Fibroblast of mammary gland (primary cell): ENCODE data around the gene LYRM2.

ENCODE experiments used
- DNase-seq: peaks from one replicate; pipeline ENCODE4 v3.0.0-alpha.2; 2010; ENCODE audit warnings: low read depth
- H3K4me3 ChIP-seq: 2 replicates; pipeline ENCODE4 v1.5.1; 2011; ENCODE audit warnings: low read depth, mild to moderate bottlenecking, low read length, moderate library complexity; ENCODE audit not compliant: control insufficient read depth
- TF ChIP-seq, protein P1 (sequence below): conservative IDR thresholded peaks from 2 replicates; pipeline ENCODE4 v1.5.1; 2011; ENCODE audit warnings: low read depth, low read length, inconsistent platforms; ENCODE audit not compliant: control insufficient read depth, insufficient read depth

LYRM2 gene

DNA sequence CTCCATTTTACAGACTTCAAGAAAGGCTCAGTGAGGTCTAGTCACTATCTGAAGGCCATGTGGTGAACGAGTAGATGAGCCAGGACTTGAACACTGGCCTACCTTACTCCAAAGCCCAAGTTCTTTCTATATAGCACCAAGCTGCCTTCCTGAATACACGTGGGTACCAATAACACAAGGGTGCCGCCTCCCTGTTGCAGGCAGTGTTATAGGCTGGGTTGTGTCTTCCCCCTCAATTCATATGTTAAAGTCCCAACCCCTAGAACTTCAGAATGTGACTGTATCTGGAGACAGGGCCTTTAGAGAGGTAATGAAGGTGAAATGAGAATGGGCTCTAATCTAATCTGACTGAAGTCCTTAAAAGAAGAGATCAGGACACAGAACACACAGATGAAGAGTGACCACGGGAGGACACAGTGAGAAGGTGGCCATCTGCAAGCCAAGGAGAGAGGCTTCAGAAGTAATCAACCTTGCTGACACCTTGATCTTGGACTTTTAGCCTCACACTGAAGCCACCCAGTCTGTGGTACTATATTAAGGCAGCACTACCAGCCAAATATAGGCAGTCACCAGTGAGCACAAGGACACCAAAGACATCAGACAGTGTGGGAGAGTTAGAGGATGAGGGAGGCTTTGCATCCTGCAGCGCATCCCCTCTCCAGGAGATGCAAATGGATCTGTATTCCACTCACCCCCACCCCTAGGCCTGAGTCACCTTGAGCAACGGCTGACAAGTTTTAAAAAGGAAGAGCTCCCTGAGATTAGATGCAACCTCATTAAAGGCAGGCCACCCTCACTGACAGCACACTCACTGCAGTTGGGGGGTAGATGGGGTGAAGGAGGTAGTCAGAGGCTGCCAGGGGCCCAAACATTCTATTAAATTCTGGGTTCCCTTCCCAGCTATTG lies 40.9 kb upstream of the LYRM2 start:
- H3K4me3 ChIP-seq: no peak overlapping the region
- DNase-seq: no peak
- TF ChIP-seq, protein P1, sequence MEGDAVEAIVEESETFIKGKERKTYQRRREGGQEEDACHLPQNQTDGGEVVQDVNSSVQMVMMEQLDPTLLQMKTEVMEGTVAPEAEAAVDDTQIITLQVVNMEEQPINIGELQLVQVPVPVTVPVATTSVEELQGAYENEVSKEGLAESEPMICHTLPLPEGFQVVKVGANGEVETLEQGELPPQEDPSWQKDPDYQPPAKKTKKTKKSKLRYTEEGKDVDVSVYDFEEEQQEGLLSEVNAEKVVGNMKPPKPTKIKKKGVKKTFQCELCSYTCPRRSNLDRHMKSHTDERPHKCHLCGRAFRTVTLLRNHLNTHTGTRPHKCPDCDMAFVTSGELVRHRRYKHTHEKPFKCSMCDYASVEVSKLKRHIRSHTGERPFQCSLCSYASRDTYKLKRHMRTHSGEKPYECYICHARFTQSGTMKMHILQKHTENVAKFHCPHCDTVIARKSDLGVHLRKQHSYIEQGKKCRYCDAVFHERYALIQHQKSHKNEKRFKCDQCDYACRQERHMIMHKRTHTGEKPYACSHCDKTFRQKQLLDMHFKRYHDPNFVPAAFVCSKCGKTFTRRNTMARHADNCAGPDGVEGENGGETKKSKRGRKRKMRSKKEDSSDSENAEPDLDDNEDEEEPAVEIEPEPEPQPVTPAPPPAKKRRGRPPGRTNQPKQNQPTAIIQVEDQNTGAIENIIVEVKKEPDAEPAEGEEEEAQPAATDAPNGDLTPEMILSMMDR: no peak

DNA sequence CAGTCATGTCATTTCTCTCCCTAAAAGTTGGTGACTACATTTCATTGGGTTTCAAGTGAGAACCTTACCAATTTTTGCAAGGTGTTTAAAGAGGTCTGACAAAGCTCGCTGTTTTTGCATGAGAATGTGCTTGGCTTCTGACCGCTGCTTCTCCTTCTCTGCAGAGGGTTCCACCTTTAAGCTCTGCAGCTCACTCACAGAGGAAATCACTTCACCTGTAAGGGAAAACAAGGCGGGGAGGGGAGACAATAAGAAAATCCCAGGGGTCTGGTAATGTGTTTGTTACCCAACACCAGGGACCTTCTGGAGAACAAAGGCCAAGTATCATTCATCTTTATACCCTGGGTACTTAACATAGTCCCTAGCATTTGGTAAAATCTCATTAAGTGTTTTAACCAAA lies 40.0 kb upstream of the LYRM2 start:
- TF ChIP-seq, protein P1: no peak
- no peak for DNase-seq
- no peak overlapping the region for H3K4me3 ChIP-seq

DNA sequence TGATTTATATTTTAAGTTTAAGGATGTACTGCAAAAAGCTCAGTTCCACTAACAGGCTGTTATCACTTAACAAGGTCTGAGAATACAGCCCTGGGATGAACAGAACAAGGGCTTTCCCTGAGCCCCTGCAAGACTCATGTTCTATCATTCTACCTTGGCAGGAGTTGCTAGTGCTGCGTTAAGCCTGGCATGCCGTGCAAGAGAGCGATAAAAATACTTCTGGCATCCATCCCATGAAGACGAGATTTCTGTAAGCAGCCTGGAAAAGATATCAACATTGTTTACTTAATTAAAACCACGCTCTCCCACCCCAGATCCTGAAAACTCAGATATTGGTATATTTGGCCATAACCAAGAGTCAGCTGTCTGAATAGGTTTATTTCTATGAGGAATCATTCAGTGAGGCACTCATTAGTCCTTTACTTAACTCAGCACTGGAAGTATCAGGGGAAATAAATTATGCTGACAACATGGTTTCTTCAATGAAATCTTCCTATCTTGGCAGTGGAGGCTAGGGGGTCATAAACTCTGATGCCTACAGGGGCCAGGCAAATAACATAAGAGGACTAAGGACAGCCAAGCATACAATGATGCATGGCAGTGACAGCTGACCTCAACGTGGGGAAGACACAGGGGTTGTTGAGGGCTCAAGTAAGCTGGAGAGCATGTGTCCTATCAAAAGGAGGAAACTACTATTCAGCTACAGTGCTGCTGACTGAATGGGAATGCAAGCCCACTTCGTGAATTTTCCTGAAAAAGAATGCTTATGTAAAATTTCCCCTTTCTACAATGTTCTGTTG lies 37.6 kb upstream of the LYRM2 start:
- TF ChIP-seq, protein P1: no peak
- no peak overlapping the region for H3K4me3 ChIP-seq
- DNase-seq: peak; percentile 16

DNA sequence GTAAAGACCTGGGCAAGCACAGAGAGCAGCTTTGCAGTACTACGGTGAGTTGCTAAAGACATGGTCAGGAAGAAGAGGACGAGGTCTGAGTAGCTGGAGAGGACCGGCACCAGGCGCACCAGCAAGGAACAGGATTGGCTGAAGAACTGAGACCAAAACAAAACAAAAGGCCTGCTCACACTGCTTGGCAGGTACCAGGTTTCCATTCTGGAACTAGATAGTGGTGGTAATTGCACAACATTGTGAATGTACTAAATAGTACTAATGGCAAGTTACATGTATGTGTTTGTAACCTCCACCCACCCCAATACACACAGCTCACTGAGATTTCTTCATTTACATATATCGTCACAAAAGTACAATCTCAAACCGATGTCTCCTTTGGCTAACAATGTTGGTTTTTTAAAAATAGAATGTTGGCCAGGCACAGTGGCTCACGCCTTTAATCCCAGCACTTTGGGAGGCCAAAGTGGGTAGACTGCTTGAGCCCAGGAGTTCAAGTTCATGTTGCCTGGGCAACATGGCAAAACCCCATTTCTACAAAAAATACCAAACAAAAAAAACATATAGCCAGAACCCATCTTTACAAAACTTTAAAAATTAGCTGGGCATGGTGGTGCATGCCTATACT lies 32.5 kb upstream of the LYRM2 start:
- TF ChIP-seq, protein P1: no peak
- no peak for DNase-seq
- H3K4me3 ChIP-seq: no peak overlapping the region

DNA sequence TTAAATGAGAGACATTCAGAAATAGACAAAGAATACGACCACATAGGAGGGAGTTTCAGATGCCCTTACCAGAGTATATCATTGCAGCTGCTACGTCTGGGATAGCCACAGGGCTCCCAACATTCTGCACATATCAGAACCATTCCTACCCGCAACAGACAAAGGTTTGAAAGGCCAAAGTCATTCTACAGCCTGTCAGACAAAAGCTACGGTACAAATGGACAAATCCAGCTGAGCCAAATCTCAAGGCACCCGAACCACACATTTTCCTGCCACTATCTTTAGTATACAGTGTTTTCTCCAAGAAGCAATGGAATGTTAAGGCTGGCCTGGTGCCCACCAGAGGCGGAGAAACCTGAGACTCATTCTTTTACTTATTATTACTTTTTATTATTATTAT lies 30.5 kb upstream of the LYRM2 start:
- H3K4me3 ChIP-seq: no peak overlapping the region
- TF ChIP-seq, protein P1: no peak
- DNase-seq: no peak

DNA sequence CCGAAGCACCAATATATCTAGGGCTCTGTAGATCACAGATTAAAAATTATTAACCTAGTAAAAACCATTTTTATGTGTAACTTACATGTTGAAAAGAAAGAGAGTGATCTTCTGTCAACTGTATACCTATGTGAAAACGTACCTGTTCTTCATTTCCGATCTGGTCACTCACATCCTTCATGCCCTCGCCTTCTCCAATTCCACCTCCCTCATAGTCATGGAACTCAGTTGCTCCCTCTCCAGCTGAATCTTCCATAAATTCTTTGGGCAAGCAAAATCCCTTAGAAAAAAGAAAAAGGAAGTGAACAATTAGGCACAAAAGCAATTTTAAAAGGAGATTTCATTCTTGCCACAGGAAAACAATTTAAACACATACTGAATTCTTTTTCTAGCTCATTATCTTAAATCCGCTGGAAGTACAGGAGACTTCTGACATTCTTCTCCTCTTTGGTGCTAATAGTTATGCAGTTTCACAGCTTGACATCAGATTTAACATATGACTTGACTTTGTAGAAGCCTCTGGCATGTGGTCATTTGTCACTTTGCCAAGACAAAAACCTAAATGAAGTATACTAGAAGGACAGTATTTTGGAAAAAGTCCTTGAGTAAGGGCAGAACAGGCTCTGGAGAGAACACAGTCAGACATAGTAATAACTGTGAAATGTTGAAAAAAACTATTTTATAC lies 29.5 kb upstream of the LYRM2 start:
- DNase-seq: peak; percentile 6
- no peak overlapping the region for H3K4me3 ChIP-seq
- TF ChIP-seq, protein P1: no peak
